AG08395 (cell line): ENCODE data around the gene TNFRSF1B.

Experiments used
- DNase-seq: peaks from one replicate; pipeline ENCODE4 v3.0.0; 2012; ENCODE audit warnings: mixed read lengths, low spot score

Gene TNFRSF1B

GRCh38 chr1:12194666-12195216 lies 27.9 kb downstream of the TNFRSF1B start:
- no peak for DNase-seq

GRCh38 chr1:12195416-12195815 lies 28.6 kb downstream of the TNFRSF1B start:
- DNase-seq: no peak

DNA sequence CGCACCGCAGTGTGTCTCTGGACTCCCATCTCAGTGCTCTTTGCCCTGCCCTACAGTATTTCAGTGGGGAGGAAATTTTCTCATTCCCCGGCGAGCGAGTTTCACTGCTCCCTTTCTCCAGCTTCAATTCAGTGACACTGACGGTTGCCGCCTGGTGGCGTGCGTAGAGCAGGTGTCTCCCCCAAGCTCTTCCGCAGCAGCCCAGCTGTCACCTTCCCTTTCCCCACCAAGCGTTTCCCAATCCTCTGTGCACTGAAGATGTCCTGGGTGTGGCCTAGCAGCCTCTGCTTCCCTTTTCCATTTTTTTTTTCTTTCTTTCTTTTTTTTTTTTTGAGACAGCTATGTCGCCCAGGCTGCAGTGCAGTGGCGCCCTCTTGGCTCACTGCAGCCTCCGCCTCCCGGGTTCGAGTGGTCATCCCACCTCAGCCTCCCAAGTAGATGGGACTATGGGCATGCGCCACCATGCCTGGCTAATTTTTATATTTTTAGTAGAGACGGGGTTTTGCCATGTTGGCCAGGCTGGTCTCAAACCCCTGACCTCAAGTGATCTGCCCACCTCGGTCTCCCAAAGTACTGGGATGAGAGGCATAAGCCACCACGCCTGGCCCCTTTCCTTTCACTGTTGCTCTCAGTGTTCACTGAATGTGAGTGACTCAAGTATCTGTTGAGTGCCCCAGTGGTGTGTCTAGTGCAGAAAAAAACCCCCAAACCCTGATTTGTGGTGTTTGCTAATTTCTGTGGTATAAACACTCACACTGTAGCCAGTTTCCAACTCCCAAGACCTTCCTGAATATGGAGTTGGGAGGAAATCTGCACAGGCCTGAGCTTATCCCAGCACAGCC lies 30.1 kb downstream of the TNFRSF1B start:
- no peak for DNase-seq

- no peak for DNase-seq
These were observed 30.7 kb downstream of the TNFRSF1B start for GRCh38 chr1:12197483-12197880.

DNA sequence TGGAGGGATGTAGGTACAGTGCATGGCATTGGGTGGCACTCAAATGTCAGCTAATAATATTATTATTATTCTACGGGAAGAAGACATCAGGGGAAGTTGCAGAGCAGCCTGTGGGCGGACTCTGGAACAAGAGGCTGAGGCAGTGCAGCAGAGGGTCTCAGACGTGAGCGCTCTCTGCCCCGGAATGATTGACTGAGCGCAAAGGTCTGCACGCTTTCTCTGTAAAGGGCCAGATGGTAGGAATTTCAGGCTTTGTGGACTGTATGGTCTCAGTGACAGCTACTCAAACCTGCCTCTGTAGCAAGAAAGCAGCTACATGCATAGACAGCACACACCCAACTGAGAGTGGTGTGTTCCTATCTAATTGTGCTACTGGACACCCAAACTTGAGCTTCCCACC lies 33.4 kb downstream of the TNFRSF1B start:
- DNase-seq: no peak

DNA sequence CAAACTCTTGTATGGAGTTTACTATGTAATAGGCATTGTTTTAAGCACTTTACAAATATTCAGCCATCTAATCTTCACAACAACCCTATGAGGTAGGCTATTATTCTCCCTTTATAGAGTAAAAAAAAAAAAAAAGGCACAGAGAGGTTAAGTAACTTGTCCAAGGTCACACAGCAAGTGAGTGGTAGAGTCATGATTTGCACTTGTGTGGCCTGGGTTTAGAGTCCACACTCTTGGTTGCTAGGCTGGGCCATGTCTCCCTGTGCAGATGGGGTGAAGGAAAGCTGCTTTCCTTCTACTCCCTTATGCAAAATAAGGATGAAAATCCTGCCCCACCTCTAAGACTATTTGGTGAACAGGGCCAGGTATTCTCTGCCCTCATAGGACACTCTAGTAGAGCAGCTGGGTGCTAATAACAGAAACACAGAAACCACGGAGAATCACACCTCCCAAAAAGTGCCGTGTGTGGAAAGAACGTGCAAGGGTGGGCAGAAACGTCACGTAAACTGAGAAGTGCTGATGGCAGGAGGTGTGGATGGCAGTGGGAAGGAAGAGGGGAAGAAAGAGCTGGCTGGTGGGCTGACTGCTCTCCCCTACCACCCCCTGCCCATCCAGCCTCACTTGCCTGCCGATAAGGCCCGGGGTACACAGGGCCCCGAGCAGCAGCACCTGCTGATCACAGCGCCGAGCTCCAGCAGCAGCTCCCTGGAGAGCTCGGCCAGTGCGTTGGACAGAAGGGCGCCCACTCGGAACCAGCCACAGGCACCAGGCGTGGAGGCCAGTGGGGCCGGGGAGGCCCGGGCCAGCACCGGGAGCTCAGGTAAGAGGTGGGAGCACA lies 34.8 kb downstream of the TNFRSF1B start:
- DNase-seq: no peak

DNA sequence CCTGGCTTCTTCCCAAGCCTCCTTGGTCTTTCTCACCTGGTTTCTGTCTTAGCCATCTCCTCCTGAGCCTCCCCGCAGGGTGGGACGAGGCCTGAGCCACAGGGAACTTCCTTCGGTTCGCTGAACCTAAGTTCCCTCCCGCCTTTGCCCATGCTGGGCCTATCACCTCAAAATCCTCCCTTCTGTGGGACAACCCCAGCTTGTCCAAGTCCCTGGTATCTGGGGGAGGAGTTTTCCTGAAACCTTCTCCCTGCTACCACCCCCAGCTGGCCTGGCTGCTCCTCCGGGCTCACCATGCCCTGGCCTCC lies 35.4 kb downstream of the TNFRSF1B start:
- no peak for DNase-seq

DNA sequence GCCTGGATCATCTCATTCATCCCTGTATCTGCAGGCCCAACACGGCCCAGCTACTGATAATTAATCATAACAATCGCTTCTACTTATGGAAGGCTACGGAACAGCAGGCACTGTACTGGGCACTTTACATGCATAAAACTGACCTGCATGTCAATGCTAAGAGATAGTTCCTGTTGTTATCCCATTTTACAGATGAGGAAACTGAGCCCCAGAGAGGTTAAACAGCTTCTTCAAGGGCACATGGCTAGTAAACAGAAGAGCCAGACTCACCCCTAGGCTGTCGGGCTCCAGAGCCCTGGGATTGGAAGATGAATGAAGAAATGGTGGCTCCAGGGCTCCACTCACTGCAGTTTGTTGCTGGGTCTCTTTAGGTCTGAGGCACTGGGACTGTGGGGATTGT lies 35.8 kb downstream of the TNFRSF1B start:
- no peak for DNase-seq

DNA sequence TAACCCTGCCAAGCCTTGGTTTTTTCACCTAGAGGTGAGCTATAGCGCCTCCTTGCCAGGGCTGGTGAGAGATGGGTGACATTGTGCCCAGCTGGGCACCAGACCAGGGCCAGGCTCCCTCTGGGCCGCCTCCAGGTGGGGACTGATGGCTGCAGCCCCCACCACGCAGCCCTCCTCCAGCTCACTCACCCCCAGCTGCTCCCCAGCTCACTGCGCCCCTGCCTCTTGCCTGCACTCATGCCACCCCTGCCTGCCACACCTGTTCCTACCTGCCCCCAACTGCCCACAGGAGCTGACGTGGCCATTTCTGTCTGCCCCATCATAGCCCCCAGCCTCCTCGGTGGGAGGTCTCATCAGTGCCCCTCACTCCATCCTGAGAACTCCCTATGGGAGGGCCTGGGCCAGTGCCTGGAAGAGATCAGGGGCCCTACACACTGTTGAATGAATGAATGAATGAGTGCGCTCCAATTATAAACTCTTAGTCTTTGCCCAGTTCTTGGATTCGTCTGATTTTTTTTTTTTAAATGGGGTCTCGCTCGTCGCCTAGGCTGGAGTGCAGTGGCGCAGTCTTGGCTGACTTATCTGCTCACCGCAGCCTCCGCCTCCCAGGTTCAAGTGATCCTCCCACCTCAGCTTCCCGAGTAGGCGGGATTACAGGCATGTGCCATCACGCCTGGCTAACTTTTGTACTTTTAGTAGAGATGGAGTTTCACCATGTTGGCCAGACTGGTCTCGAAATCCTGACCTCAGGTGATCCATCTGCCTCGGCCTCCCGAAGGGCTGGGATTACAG lies 36.6 kb downstream of the TNFRSF1B start:
- no peak for DNase-seq

GRCh38 chr1:12204140-12204539 lies 37.3 kb downstream of the TNFRSF1B start:
- no peak for DNase-seq

DNA sequence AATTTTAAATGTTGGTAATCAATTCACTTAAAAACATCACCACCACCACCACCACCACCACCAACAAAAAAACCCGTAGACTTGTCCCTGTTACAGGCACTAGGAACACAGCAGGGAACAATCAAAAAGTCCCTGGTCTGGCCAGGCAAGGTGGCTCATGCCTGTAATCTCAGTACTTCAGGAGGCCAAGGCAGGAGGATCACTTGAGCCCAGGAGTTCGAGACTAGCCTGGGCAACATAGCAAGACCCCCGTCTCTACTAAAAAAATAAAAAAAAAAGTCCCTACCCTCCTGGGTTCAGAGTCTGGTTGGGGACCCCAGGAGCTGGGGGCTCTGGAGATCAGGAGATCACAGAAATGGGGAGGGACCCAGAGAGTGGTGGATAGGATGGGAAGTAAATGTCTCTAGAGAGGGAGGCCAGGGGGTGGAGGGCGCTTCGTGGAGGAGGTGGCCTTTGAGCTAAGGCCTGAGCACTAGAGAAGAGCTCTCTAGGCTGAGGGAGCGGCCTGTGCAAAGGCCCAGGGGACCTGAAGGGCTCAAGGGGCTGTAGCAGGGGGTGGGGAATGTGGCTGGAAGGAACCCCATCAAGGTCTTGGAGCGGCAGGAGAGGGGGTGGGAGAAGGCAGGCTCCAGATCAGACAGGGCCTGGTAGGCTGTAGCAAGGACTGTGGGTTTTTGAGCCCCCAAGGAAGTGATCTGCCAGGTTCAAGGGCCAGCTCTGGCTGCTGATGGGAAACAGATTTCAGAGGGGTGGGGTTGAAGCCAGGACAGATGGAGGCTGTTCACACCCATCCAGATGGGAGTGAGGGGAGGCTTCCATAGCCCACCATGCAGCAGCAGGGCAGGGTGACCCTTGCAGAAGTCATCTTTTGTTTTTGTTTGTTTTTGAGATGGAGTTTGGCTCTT lies 38.2 kb downstream of the TNFRSF1B start:
- DNase-seq: no peak

- no peak for DNase-seq
These were observed 39.4 kb downstream of the TNFRSF1B start for GRCh38 chr1:12206238-12206637.

GRCh38 chr1:12206792-12207424 lies 40.1 kb downstream of the TNFRSF1B start:
- DNase-seq: no peak

DNA sequence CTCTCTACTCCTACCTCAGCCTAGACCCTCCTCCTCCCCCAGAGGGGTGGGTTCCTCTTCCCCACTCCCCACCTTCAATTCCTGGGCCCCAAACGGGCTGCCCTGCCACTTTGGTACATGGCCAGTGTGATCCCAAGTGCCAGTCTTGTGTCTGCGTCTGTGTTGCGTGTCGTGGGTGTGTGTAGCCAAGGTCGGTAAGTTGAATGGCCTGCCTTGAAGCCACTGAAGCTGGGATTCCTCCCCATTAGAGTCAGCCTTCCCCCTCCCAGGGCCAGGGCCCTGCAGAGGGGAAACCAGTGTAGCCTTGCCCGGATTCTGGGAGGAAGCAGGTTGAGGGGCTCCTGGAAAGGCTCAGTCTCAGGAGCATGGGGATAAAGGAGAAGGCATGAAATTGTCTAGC lies 41.5 kb downstream of the TNFRSF1B start:
- no peak for DNase-seq

DNA sequence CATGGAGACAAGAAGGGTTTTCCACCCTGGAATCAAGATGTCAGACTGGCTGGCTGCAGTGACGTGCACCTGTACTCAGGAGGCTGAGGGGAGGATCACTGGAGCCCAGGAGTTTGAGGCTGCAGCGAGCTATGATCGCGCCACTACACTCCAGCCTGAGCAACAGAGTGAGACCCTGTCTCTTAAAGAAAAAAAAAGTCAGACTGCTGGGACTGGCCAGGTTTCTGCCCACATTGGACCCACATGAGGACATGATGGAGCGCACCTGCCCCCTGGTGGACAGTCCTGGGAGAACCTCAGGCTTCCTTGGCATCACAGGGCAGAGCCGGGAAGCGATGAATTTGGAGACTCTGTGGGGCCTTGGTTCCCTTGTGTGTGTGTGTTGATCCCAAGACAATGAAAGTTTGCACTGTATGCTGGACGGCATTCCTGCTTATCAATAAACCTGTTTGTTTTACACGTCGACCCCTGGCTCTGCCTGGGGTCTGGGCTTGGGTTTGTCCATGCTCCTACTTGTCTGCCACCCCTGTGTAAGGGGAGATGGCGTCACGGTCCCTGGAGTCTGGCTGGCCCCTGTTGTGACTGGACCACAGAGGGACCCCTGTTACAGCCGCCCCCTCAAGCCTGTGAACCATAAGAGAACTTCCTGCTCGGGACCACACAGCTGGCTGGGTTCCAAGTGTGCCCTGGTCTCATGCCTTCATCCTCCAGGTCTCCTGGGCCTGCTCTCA lies 42.1 kb downstream of the TNFRSF1B start:
- peak; percentile 90 for DNase-seq

GRCh38 chr1:12209495-12209832 lies 42.7 kb downstream of the TNFRSF1B start:
- no peak for DNase-seq

DNA sequence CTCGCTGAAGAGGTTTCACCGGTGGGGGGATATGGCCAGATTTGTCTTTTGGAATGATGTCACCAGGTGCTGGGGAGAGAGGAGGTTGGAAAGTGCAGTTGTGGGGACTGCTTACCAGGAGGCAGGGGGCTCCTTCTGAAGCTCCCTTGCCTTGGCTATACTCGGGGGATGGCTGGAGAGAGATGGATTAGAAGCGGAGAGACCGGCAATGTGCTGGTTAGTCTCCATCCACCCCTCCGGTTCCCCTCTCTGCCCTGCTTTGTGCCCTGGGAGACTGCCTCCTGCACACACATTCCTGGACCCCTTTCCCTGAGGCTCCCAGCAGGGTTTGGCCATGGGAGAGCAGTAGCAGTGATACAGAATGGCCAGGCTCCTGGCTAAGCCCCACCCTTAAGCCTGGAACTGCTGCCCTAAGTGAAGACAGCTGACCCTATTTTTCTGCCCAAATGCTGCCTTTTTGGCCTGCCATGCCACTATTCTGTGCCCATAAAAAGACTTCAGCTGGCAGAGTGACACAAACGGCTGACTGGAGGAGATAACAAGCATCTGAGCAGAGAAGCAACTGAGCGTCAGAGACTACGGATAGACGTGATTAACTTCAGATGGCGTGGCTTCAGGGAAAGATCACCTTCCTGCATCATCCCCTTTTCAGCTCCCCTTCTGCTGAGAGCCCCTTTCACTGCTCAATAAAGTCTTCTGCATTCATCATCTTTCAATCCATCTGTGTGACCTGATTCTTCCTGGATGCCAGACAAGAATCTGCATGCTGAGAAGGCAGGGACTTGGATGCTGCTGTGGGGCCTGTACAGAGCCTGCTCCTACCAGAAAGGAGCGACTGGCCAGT lies 48.5 kb downstream of the TNFRSF1B start:
- no peak for DNase-seq

- DNase-seq: no peak
These were observed 53.0 kb downstream of the TNFRSF1B start for GRCh38 chr1:12219800-12220199.

DNA sequence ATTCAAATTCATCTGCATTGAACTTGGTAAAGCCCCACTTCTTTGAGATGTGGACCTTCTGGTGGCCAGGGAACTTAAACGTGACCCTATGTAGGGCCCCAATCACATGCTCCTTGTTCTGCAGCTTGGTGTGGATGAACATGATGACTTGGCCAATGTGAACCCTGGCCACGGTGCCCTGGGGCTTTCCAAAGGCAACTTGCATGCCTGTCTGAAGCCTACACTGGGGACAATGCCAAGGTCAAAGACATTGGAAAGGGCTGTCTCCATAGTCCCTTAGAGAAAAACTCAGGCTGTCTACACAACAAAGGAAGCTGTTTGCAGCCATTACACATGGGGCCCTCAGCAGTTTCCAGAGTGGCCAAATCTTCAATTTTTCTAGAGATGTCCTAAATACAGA lies 54.1 kb downstream of the TNFRSF1B start:
- no peak for DNase-seq
